Epithelial cell of proximal tubule (primary cell): ENCODE results near the gene SIX2. TPM values are rescaled to one million over a fixed set of nuclear protein-coding genes. Genes with fewer than 3 reads are reported as not detected.

Experiments used
- DNase-seq: peaks from one replicate; pipeline ENCODE4 v3.0.0-alpha.2; 2011; ENCODE audit warnings: low read depth
- H3K4me3 ChIP-seq: 2 replicates; pipeline ENCODE4 v1.5.1; 2011; ENCODE audit warnings: low read depth, mild to moderate bottlenecking, low read length
- total RNA-seq: library from RNA; depleted of rRNA; stranded (reverse); fragments of >200 nt; gene quantifications from 2 replicates; pipeline ENCODE4 v1.2.3, GENCODE V29; 2015
- TF ChIP-seq, protein P1 (sequence below): conservative IDR thresholded peaks from 2 replicates; pipeline ENCODE4 v1.5.1; 2012; ENCODE audit warnings: low read depth, mild to moderate bottlenecking, low read length

The SIX2 gene
- total RNA-seq, 1 donor from 2014 or later = 0.06 TPM

DNA sequence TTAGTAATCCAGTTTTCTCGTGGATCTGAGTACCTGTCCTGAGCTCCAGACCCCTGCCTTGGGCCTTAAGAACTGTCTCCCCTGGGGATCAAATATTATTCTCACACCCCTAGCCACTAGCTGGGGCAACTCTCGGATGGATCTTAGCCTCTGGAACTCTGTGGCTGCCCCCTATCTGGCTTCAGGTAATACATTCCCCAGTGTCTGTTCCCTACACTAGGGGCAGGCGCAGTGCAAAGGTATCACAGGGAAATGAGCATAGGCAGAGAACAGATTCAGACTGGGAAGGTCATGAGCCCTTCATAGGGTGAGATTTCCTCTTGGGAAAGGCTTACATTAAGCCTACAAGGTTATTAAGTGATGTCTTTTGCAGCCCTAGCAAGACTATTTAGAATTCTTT lies 11.2 kb upstream of the SIX2 start:
- no peak overlapping the region for H3K4me3 ChIP-seq
- DNase-seq = no peak
- TF ChIP-seq, protein P1, sequence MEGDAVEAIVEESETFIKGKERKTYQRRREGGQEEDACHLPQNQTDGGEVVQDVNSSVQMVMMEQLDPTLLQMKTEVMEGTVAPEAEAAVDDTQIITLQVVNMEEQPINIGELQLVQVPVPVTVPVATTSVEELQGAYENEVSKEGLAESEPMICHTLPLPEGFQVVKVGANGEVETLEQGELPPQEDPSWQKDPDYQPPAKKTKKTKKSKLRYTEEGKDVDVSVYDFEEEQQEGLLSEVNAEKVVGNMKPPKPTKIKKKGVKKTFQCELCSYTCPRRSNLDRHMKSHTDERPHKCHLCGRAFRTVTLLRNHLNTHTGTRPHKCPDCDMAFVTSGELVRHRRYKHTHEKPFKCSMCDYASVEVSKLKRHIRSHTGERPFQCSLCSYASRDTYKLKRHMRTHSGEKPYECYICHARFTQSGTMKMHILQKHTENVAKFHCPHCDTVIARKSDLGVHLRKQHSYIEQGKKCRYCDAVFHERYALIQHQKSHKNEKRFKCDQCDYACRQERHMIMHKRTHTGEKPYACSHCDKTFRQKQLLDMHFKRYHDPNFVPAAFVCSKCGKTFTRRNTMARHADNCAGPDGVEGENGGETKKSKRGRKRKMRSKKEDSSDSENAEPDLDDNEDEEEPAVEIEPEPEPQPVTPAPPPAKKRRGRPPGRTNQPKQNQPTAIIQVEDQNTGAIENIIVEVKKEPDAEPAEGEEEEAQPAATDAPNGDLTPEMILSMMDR = no peak

DNA sequence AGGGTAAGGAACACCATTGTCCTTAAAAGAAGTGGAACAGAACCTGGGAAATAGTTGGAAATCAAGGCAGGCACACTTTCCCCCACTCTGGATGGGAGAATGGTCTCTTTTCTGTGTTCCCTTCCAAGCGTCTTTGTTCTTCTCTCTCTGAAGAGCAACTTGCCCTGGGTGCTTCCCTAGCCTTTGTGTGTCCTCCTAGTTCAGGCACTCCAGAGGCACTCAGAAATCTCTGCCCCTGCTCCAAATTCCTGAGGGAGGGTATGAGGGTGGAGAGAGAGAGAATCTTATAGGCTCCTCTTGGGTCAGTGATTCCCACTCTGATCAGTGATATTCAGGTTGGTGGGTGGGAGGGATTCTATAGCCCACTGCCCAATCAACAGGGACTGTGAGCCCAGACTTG lies 8.8 kb upstream of the SIX2 start:
- TF ChIP-seq, protein P1 = no peak
- H3K4me3 ChIP-seq = no peak overlapping the region
- DNase-seq = no peak

GRCh38 chr2:45014831-45015230 lies 5.6 kb upstream of the SIX2 start:
- TF ChIP-seq, protein P1 = no peak
- H3K4me3 ChIP-seq = no peak overlapping the region
- no peak for DNase-seq

DNA sequence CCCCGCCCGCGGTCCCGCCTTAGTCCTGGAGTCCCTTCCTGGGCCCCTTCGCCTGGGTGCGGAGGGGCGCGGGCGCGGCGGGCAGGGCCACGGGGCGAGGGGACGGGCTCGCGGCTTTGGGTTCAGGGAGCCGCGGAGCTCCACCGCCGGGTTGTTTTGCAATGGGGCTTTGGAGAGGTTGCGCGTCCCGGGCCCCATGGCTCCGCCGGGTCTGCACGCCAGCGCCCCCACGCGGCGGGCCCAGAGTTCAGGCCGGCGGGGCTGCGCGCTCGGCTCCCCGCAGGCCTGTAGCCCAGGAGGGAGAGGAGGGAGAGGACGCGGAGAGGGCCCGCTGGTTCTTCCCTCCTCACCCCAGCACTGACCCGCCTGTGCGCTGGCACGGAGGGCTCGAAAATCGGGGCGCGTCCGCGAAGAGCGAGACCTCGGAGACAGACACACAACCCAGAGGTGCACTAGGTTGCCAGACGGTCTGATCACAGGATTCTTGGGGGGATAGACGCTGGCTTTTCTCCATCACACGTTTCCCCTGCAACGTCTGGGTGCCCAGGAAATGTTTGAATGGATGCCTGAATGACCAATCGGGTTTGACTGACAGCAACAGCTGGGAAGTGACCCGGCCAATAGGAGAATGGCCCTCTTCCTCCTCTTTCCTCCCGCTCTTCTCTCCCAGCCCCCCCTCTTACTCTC lies 4.9 kb upstream of the SIX2 start:
- DNase-seq = no peak
- peak overlapping the region; percentile 39 for H3K4me3 ChIP-seq
- TF ChIP-seq, protein P1 = peak; percentile 71

DNA sequence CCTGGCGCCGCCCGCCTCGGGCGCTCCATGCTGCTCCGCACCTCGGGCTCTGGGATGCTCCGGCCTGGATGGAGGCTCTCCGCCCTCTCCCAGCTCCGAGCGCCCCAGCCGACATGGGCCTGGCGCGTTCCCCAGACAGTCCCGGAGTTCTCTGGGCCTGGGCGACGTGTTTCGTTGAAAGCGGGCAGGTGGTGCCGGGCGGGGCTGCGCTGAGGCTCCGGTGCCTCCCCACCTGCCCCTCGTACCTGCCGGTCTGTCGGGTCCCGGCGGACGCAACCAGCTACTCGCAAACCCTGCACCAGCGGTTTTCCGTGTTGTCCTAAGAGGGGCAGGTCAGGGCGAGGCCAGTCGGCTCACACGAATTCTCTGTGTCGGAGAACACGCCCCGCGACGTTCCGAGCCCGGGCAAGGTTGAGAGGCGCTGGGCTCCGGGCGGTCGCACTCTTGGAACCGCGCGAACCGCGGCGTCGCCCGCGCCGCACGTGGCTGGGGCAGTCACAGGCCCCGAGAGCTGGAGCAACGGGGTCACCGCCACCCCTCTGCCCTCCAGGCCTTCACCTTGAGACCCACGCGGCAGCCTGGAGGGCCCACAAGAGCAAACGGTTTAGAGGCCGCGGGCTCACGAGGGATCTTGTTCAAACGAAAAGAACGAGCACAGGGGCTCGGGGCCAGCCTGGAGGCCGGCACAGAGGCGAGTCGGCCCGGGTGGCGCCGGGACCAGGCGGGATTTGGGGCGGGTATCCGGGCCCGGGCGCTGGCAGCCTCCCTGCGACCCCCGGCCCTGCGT lies 4.2 kb upstream of the SIX2 start:
- TF ChIP-seq, protein P1 = no peak
- H3K4me3 ChIP-seq = peak overlapping the region; percentile 39
- DNase-seq = no peak

DNA sequence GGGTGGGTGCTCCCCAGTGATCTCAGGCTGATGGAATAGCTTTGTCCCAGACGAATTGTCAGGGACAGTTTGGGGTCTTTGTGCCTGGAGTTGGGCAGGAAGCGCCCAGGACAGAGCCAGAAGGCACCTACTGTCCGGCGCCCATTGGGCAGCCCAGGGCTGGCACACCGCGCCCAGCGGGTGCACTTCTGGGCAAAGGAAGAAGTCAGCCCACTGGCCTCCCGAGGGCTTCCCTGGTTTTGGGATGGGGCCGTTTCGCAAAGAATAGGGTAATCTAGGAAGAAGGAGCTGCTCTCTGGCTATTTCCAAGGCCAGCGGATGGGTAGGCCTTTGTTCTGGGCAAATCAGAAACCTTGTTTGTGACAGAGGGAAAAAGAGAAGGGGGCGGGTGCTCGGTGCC lies 3.5 kb upstream of the SIX2 start:
- no peak overlapping the region for H3K4me3 ChIP-seq
- TF ChIP-seq, protein P1 = no peak
- no peak for DNase-seq
